GM13976 (cell line): ENCODE measurements around the gene DIS3L2.

ENCODE experiments used
- DNase-seq: peaks from one replicate; pipeline ENCODE4 v3.0.0; 2012; ENCODE audit warnings: low spot score
- in situ Hi-C: fragments of 300-500 bp; cut with MboI; formaldehyde crosslinking; loops from one replicate; pipeline ENCODE4 v1.12.0; 2022; ENCODE audit warnings: low sequenced_read_pairs, mixed read lengths, inconsistent platforms; ENCODE audit not compliant: unreplicated experiment
- TF ChIP-seq, protein P1 (sequence below): IDR thresholded peaks from 2 replicates; pipeline ENCODE4 v1.5.1; 2012; ENCODE audit warnings: borderline replicate concordance, mild to moderate bottlenecking; ENCODE audit not compliant: insufficient read depth; ENCODE audit errors: extremely low read depth, missing control alignments, control extremely low read depth

Gene DIS3L2

DNA sequence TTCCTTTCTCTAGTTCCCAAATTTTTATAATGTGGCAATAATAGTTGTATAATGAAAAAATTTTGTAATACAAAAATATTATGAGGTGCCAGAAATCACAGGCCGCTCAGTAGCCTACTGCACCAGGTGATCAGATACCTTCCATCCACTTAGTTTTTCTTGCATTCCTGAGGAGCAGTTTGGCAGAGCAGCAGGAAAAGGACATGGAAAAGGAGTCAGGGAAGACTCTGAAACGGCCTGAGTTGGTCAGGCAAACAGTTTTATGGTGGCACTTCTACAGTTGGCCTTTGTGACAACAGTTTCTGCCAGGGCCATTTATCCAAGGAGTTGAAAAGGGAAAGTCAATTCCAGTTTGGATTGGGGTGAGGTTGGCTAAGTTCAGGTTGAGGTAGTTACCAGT is 251.7 kb downstream of the DIS3L2 start:
- in situ Hi-C loops = no loop called here
- DNase-seq = no peak
- TF ChIP-seq, protein P1, sequence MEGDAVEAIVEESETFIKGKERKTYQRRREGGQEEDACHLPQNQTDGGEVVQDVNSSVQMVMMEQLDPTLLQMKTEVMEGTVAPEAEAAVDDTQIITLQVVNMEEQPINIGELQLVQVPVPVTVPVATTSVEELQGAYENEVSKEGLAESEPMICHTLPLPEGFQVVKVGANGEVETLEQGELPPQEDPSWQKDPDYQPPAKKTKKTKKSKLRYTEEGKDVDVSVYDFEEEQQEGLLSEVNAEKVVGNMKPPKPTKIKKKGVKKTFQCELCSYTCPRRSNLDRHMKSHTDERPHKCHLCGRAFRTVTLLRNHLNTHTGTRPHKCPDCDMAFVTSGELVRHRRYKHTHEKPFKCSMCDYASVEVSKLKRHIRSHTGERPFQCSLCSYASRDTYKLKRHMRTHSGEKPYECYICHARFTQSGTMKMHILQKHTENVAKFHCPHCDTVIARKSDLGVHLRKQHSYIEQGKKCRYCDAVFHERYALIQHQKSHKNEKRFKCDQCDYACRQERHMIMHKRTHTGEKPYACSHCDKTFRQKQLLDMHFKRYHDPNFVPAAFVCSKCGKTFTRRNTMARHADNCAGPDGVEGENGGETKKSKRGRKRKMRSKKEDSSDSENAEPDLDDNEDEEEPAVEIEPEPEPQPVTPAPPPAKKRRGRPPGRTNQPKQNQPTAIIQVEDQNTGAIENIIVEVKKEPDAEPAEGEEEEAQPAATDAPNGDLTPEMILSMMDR = no peak

DNA sequence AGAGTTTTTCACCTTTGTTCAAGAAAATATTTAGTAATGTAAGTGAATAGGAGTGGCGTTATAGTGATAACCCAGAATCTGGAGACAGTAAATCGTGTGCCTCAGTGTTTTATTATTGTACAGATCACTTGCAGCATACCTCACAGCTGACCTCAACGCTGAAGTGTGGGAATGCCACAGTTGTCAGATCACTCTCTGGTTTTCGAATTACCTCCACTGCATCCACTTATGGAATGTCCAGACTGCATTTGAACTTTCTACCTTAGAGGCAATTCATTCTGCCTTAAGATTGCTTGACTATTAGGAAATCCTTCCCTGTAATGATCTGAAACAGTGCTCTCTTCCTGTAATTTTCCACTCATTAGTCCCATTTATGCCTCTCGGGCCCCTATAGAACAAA is 252.5 kb downstream of the DIS3L2 start:
- no peak for DNase-seq
- TF ChIP-seq, protein P1 = no peak
- in situ Hi-C loops = no loop called here

DNA sequence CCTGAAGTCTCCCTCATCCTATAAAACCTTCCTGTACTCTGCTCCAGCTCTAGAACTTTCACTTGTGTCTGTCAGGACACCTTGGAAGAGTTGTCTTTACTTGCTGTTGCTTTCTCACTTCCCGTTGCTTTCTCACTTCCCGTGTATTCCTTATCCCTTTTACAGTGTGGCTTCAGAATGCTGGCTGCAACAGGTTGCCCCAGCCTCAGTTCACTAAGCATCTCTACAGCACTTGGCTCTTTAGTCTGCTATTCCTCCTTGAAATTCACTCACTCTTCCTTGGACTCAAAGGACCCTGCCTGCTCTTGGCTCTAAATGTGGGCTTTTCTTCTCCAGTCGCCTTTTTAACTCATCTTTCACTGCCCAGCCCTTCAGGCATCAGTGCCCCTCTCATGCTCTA is 254.5 kb downstream of the DIS3L2 start:
- TF ChIP-seq, protein P1 = no peak
- in situ Hi-C loops = no loop called here
- no peak for DNase-seq

DNA sequence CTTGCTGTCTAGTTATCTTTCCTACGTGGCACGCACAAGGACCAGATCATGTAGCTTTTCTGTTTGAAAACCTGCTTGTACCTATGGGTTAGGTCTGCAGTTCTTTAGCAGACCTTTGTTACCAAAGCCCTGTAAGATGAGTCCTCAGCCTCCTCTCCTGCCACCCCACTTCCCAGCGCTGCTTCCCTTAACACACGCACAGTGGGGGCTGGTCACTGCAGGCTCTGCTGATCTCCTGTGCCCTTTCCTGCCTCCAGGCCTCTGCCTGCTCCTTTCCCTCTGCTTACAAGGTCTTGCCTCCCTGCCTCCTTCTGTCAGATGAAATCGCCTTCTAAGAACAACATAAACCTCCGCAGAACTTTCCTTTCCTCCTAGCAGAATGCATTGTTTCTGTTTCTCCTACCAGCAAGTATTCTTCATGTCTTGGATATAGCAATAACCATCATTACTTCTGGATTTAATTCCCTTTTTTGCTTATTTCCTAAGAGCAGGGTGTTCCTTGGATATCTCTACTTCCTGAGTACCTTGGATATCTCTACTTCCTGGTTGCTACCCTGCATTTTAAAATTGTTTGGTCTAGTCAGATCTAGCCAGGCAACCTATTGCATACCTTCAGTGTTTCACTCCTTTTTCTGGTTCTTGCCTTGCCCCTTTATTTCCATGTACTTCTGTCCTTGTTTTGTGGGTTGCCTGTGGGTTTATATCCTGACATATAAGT is 257.4 kb downstream of the DIS3L2 start:
- TF ChIP-seq, protein P1 = no peak
- DNase-seq = no peak
- in situ Hi-C loops = no loop called here

DNA sequence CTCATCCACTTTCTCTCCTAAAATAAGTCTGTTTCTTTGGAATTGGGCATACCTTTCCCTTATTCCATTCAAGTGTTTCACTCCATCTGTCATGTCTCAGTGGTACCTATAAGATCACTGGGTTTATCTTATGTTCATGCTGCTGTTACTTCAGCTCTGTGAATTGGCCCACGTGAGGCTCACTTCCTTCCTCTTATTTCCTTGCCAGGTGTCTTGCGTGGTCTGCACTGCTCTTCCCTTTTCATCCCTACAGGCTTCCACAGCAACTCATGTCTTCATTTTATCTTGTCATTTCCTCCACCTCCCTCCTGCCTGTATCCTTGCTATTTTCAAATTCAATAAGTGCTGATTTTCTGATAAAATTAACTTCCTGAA is 258.0 kb downstream of the DIS3L2 start:
- in situ Hi-C loops = no loop called here
- TF ChIP-seq, protein P1 = no peak
- no peak for DNase-seq

DNA sequence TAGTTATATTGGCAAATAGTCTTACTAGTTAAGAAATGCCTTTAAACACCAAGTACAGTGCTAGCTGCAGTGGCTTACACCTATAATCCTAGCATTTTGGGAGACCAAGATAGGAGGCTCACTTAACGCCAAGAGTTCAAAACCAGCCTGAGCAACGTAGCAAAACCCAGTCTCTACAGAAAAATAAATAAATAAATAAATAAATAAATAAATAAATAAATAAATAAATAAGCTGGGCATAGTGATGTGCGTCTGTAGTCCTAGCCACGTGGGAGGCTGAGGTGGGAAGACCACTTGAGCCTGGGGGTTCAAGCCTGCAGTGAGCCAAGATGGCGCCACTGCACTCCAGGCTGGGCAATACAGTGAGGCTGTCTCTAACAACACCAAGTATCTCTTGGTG is 258.4 kb downstream of the DIS3L2 start:
- TF ChIP-seq, protein P1 = no peak
- in situ Hi-C loops = no loop called here
- no peak for DNase-seq
